Natural killer cell (primary cell): ENCODE data around the gene ANP32E. TPM values are rescaled to one million over a fixed set of nuclear protein-coding genes. Genes with fewer than 3 reads are reported as not detected.
"Not testable (repeated sequence)": the region's sequence is repeated elsewhere in the genome, so short reads cannot be mapped to it uniquely, and the experiment has no call there.

Source experiments
- ATAC-seq, 3 donors: fragments of 150-1000 bp in 2 of 3; fragments of 200-7000 bp in 1 of 3; cut with Tn5 transposase; 1 replicate in 1 of 3; 2 replicates in 2 of 3; pipeline ENCODE4 v1.10.0; 2021; ENCODE audit warnings: mild to moderate bottlenecking in 2 of 3, moderate library complexity in 2 of 3
- DNase-seq, 2 donors: peaks; one replicate each; pipeline versions ENCODE4 v3.0.0 to v3.0.0-alpha.2; 2013 to 2021; ENCODE audit warnings: mixed read lengths in 1 of 2
- H3K27ac ChIP-seq: one replicate; pipeline ENCODE4 v1.5.1; 2013; ENCODE audit warnings: mild to moderate bottlenecking, low read length
- H3K27me3 ChIP-seq: one replicate; pipeline ENCODE4 v1.6.1; 2013; ENCODE audit warnings: low read length; ENCODE audit not compliant: control insufficient read depth, insufficient read depth
- H3K36me3 ChIP-seq: one replicate; pipeline ENCODE4 v1.6.1; 2013; ENCODE audit warnings: low read length; ENCODE audit not compliant: control insufficient read depth, insufficient read depth
- H3K4me1 ChIP-seq: one replicate; pipeline ENCODE4 v1.6.1; 2013; ENCODE audit warnings: low read length; ENCODE audit not compliant: control insufficient read depth, insufficient read depth
- H3K4me3 ChIP-seq: one replicate; pipeline ENCODE4 v1.5.1; 2013; ENCODE audit warnings: low read length
- H3K9me3 ChIP-seq: one replicate; pipeline ENCODE4 v1.6.1; 2013; ENCODE audit warnings: low read length; ENCODE audit not compliant: control insufficient read depth, insufficient read depth
- H3K27ac Mint-ChIP-seq, 2 donors: one replicate each; pipeline ENCODE4 v1.8.0; 2022; ENCODE audit warnings: mild to moderate bottlenecking in 2 of 2, mixed read lengths in 2 of 2, moderate library complexity in 1 of 2
- H3K27me3 Mint-ChIP-seq, 2 donors: one replicate each; pipeline ENCODE4 v1.8.0; 2022; ENCODE audit warnings: low read depth in 2 of 2, mixed read lengths in 2 of 2
- H3K36me3 Mint-ChIP-seq: one replicate; pipeline ENCODE4 v1.8.0; 2022; ENCODE audit warnings: mixed read lengths
- H3K4me1 Mint-ChIP-seq, 2 donors: one replicate each; pipeline ENCODE4 v1.8.0; 2022; ENCODE audit warnings: mixed read lengths in 2 of 2
- H3K4me3 Mint-ChIP-seq: one replicate; pipeline ENCODE4 v1.8.0; 2022; ENCODE audit warnings: mild to moderate bottlenecking, moderate library complexity, mixed read lengths
- H3K9me3 Mint-ChIP-seq, 2 donors: one replicate each; pipeline ENCODE4 v1.8.0; 2022; ENCODE audit warnings: mixed read lengths in 2 of 2
- WGBS: methylation state at CpG from one replicate; pipeline ENCODE4 v1.1.7; 2013; ENCODE audit warnings: missing lambda C conversion rate; ENCODE audit not compliant: insufficient coverage; 5-methylcytosine and 5-hydroxymethylcytosine counted together
- intact Hi-C: fragments of 100-400 bp; cut with micrococcal nuclease; formaldehyde crosslinking; loops from one replicate; pipeline ENCODE4 v1.14.2; 2022
- total RNA-seq, 4 donors: library from RNA; stranded (reverse); fragments of 120-200 nt in 1 of 4; gene quantifications; one replicate each; pipeline versions ENCODE4 v1.2.3 to v1.2.4, GENCODE V29; 2013 to 2022
- TF ChIP-seq, protein P1 (sequence below): fragments of 200-600 bp; IDR thresholded peaks from one replicate; pipeline ENCODE4 v1.8.0; 2022; ENCODE audit warnings: antibody characterized with exemption

ANP32E gene
- total RNA-seq, 3 donors from 2014 or later (not counting 1 experiment from before 2014, with no cell fraction given), result 50.7 to 56.9 (median 55.2) TPM

DNA sequence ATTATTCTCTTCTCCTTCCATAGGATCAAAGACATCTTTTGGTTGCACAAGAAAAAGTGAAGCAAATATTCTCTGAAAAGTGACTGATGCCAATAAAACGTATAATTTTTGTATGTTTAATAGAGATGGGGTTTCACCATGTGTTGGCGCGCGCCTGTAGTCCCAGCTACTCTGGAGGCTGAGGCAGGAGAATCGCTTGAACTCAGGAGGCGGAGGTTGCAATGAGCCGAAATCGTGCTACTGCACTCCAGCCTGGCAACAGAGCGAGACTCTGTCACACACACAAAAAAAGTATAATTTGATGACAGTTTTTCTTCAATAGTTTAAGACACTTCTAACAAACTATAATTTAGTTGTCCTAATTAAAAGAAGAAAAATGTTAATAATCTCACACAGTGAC, 23.8 kb downstream of the ANP32E start:
- H3K4me1 ChIP-seq, result peaks cover 11% of the 10 kb centered on the region
- no peak for ATAC-seq
- TF ChIP-seq, protein P1, sequence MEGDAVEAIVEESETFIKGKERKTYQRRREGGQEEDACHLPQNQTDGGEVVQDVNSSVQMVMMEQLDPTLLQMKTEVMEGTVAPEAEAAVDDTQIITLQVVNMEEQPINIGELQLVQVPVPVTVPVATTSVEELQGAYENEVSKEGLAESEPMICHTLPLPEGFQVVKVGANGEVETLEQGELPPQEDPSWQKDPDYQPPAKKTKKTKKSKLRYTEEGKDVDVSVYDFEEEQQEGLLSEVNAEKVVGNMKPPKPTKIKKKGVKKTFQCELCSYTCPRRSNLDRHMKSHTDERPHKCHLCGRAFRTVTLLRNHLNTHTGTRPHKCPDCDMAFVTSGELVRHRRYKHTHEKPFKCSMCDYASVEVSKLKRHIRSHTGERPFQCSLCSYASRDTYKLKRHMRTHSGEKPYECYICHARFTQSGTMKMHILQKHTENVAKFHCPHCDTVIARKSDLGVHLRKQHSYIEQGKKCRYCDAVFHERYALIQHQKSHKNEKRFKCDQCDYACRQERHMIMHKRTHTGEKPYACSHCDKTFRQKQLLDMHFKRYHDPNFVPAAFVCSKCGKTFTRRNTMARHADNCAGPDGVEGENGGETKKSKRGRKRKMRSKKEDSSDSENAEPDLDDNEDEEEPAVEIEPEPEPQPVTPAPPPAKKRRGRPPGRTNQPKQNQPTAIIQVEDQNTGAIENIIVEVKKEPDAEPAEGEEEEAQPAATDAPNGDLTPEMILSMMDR, result no peak
- H3K9me3 ChIP-seq, result no peaks in the 10 kb centered on the region
- H3K36me3 ChIP-seq, result no peaks in the 10 kb centered on the region
- no peak for DNase-seq
- Mint-ChIP-seq H3K36me3 (no peaks in the 10 kb centered on the region), H3K4me3 (no peak overlapping the region), H3K9me3 (no peaks in the 10 kb centered on the region), H3K27ac (no peak overlapping the region), H3K27me3 (no peaks in the 10 kb centered on the region), H3K4me1 (peaks cover 7 to 12% of the 10 kb centered on the region in 2 donors)
- no peak overlapping the region for H3K27ac ChIP-seq
- WGBS, result 98% methylated on average over 8 of the region's 9 CpGs
- no peaks in the 10 kb centered on the region for H3K27me3 ChIP-seq
- no peak overlapping the region for H3K4me3 ChIP-seq
- intact Hi-C loops, result no loop called here

DNA sequence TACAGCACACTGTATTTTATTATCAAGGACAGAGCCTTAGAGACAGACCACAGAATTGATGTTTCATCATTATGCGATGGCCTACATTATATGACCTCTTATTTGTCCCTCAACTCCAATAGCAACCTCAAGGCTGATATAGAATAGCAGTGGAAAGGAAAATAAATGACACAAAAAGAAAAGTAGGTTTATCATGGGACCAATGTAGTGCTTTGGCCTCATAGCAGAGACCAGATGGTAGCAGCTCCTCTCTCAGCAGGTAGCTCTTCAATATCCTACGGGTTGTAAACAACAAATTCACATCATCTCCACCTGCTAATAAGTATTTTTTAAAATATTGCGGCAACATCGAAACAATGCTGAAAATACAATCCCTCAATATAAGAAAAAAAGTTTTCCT, 25.2 kb downstream of the ANP32E start:
- Histone ChIP-seq H3K9me3 (no peaks in the 10 kb centered on the region), H3K27me3 (no peaks in the 10 kb centered on the region), H3K36me3 (no peaks in the 10 kb centered on the region), H3K27ac (no peak overlapping the region), H3K4me3 (no peak overlapping the region), H3K4me1 (peaks cover 11% of the 10 kb centered on the region)
- ATAC-seq (no peak), DNase-seq (no peak)
- Mint-ChIP-seq H3K4me3 (no peak overlapping the region), H3K9me3 (no peaks in the 10 kb centered on the region), H3K4me1 (peaks cover 7 to 12% of the 10 kb centered on the region in 2 donors), H3K27me3 (peaks cover 3 to 11% of the 10 kb centered on the region in 2 donors), H3K27ac (no peak overlapping the region), H3K36me3 (no peaks in the 10 kb centered on the region)
- intact Hi-C loops, result no loop called here
- WGBS, result 92% methylated on average over 1 of the region's 4 CpGs
- TF ChIP-seq, protein P1, result no peak

DNA sequence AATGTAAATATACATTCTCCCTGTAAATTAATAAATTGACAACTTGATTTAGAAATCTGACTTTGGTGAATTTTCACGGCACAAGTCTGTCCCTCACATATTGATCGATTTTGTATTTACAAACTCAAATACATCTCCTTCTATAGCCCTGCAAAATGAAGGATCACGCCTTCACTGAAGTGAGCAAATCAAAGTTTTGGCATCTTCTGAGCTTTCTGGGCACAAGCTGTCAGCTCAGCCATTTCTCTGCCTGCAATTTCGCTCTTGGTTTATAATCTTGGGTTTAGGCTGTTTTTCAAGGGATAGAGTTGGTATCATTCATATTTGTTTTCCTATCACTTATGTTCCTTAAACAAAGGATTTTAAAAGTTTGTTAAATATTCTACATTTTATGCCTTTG, 25.8 kb downstream of the ANP32E start:
- TF ChIP-seq, protein P1, result no peak
- no peaks in the 10 kb centered on the region for H3K36me3 Mint-ChIP-seq
- no peak overlapping the region for H3K27ac Mint-ChIP-seq
- peaks cover 6 to 17% of the 10 kb centered on the region in 2 donors for H3K27me3 Mint-ChIP-seq
- no peaks in the 10 kb centered on the region for H3K9me3 ChIP-seq
- H3K9me3 Mint-ChIP-seq, result no peaks in the 10 kb centered on the region
- H3K4me3 Mint-ChIP-seq, result no peak overlapping the region
- H3K4me3 ChIP-seq, result no peak overlapping the region
- H3K4me1 ChIP-seq, result peaks cover 11% of the 10 kb centered on the region
- WGBS, result 96% methylated on average over 4 of the region's 4 CpGs
- no peaks in the 10 kb centered on the region for H3K36me3 ChIP-seq
- ATAC-seq (no peak), DNase-seq (no peak)
- H3K4me1 Mint-ChIP-seq, result peaks cover 7 to 12% of the 10 kb centered on the region in 2 donors
- no peak overlapping the region for H3K27ac ChIP-seq
- intact Hi-C loops, result no loop called here
- no peaks in the 10 kb centered on the region for H3K27me3 ChIP-seq

DNA sequence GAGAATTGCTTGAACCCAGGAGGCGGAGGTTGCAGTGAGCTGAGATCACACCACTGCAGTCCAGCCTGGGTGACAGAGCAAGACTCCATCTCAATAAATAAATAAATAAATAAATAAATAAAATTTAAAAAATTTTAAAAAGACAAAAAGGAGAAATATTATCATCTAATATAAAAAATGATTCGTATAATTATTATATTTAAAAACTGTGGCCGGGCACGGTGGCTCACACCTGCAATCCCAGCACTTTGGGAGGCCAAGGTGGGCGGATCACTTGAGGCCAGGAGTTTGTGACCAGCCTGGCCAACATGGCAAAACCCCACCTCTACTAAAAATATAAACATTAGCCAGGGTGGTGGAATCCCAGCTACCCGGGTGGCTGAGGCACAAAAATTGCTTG, 27.5 kb downstream of the ANP32E start:
- DNase-seq, H3K27ac Mint-ChIP-seq, H3K27me3 ChIP-seq, H3K4me3 Mint-ChIP-seq, H3K36me3 ChIP-seq, H3K4me1 ChIP-seq, H3K4me1 Mint-ChIP-seq, H3K36me3 Mint-ChIP-seq, ATAC-seq, H3K27ac ChIP-seq, H3K9me3 ChIP-seq, H3K9me3 Mint-ChIP-seq, H3K4me3 ChIP-seq, intact Hi-C loops: not testable (repeated sequence)
- peaks cover 6 to 18% of the 10 kb centered on the region in 2 donors for H3K27me3 Mint-ChIP-seq
- WGBS, result 98% methylated on average over 6 of the region's 6 CpGs
